Stimulated activated CD8-positive, alpha-beta memory T cell treated with anti-CD3 and anti-CD28 coated beads, Interleukin-7, amount 100 ng/mL, for 1 hour (primary cell): ENCODE measurements around the gene DNALI1.

Experiments
- DNase-seq, 2 donors: peaks; one replicate each; pipeline ENCODE4 v3.0.0-alpha.2; 2020; ENCODE audit warnings: low read depth in 2 of 2

Gene DNALI1

GRCh38 chr1:37601441-37601840, 44.7 kb downstream of the DNALI1 start:
- DNase-seq: no peak

GRCh38 chr1:37602750-37603694, 46.3 kb downstream of the DNALI1 start:
- DNase-seq: no peak

- DNase-seq: no peak
These were observed 48.4 kb downstream of the DNALI1 start for GRCh38 chr1:37605061-37605650.

GRCh38 chr1:37605806-37606474, 49.2 kb downstream of the DNALI1 start:
- DNase-seq: no peak

- no peak for DNase-seq
These were observed 49.9 kb downstream of the DNALI1 start for GRCh38 chr1:37606481-37607263.

- DNase-seq: no peak
These were observed 52.3 kb downstream of the DNALI1 start for GRCh38 chr1:37609002-37609401.

- no peak for DNase-seq
These were observed 53.3 kb downstream of the DNALI1 start for GRCh38 chr1:37609994-37610393.

- DNase-seq: no peak
These were observed 55.4 kb downstream of the DNALI1 start for GRCh38 chr1:37612186-37612585.

GRCh38 chr1:37614105-37614504, 57.4 kb downstream of the DNALI1 start:
- no peak for DNase-seq

- DNase-seq: no peak
These were observed 59.6 kb downstream of the DNALI1 start for GRCh38 chr1:37616330-37616729.
